Choroid plexus epithelial cell (primary cell): ENCODE results near the gene C1orf35.

ENCODE experiments used
- DNase-seq: peaks from one replicate; pipeline ENCODE4 v3.0.0-alpha.2; 2010; ENCODE audit warnings: low read depth
- H3K4me3 ChIP-seq: 2 replicates; pipeline ENCODE4 v1.5.1; 2011; ENCODE audit warnings: low read depth, mild to moderate bottlenecking, control low read depth, low read length, moderate library complexity
- CTCF ChIP-seq: conservative IDR thresholded peaks from 2 replicates; pipeline ENCODE4 v1.5.1; 2011; ENCODE audit warnings: low read depth, mild to moderate bottlenecking, control low read depth, inconsistent platforms, low read length, moderate library complexity

The C1orf35 gene

GRCh38 chr1:228109073-228109961 is 6.2 kb upstream of the C1orf35 start, which contains the start of gene MRPL55:
TSS of gene MRPL55 (minus strand) at chr1:228109299. CDS start at chr1:228108260, 1,039 bp downstream.
- H3K4me3 ChIP-seq = peak within 1 kb of the TSS; percentile 99
- TF ChIP-seq CTCF = no peak
- peak; percentile 96 for DNase-seq

GRCh38 chr1:228108742-228109072 is 5.6 kb upstream of the C1orf35 start:
- peak overlapping the region; percentile 99 for H3K4me3 ChIP-seq
- no peak for DNase-seq
- TF ChIP-seq CTCF = no peak

- no peak for TF ChIP-seq CTCF
Observed at GRCh38 chr1:228108055-228108690, 5.0 kb upstream of the C1orf35 start.

GRCh38 chr1:228107636-228108035 is 4.5 kb upstream of the C1orf35 start:
- no peak for TF ChIP-seq CTCF

More at GRCh38 chr1:228108055-228108690, 5.0 kb upstream of the C1orf35 start:
- H3K4me3 ChIP-seq = peak overlapping the region; percentile 99
- no peak for DNase-seq

GRCh38 chr1:228106800-228107054 is 3.6 kb upstream of the C1orf35 start:
- no peak for TF ChIP-seq CTCF
- DNase-seq = no peak
- no peak overlapping the region for H3K4me3 ChIP-seq

More at GRCh38 chr1:228107636-228108035, 4.5 kb upstream of the C1orf35 start:
- H3K4me3 ChIP-seq = no peak overlapping the region
- DNase-seq = no peak

GRCh38 chr1:228105996-228106799 is 3.1 kb upstream of the C1orf35 start:
- no peak overlapping the region for H3K4me3 ChIP-seq
- no peak for DNase-seq
- TF ChIP-seq CTCF = no peak
